Mesenchymal stem cell (in vitro differentiated cells and primary cell): ENCODE data around the gene CMYA5.
A peak's percentile ranks its signal among the peaks of the same experiment; 100 is the strongest.

ENCODE experiments used
- DNase-seq: peaks from one replicate; pipeline ENCODE4 v3.0.0-alpha.2; 2013
- H2AFZ ChIP-seq: one replicate; pipeline ENCODE4 v1.6.1; 2013; ENCODE audit warnings: low read depth, mild to moderate bottlenecking, control low read depth, inconsistent platforms, low read length, moderate library complexity
- H2AK5ac ChIP-seq: 2 replicates; pipeline ENCODE4 v1.6.1; 2013; ENCODE audit warnings: low read length, moderate library complexity, mild to moderate bottlenecking, inconsistent platforms; ENCODE audit not compliant: severe bottlenecking
- H2BK120ac ChIP-seq: one replicate; pipeline ENCODE4 v1.6.1; 2013; ENCODE audit warnings: low read depth, mild to moderate bottlenecking, inconsistent platforms, low read length, moderate library complexity
- H2BK12ac ChIP-seq, 2 experiments: one replicate each; pipeline ENCODE4 v1.6.1; 2013; ENCODE audit warnings: inconsistent platforms in 2 of 2, low read length in 2 of 2, mild to moderate bottlenecking in 2 of 2, moderate library complexity in 2 of 2, control low read depth in 1 of 2
- H2BK15ac ChIP-seq: one replicate; pipeline ENCODE4 v1.6.1; 2013; ENCODE audit warnings: mild to moderate bottlenecking, low read depth, inconsistent platforms; ENCODE audit not compliant: poor library complexity, severe bottlenecking
- H2BK5ac ChIP-seq: 2 replicates; pipeline ENCODE4 v1.6.1; 2013; ENCODE audit warnings: low read depth, mild to moderate bottlenecking, low read length, control low read depth, inconsistent platforms; ENCODE audit not compliant: poor library complexity, severe bottlenecking
- H3K14ac ChIP-seq, 2 experiments: one replicate each; pipeline ENCODE4 v1.6.1; 2013; ENCODE audit warnings: inconsistent platforms in 2 of 2, low read length in 2 of 2, control low read depth in 1 of 2, mild to moderate bottlenecking in 1 of 2, moderate library complexity in 1 of 2
- H3K18ac ChIP-seq, 2 experiments: one replicate each; pipeline ENCODE4 v1.6.1; 2013; ENCODE audit warnings: inconsistent platforms in 2 of 2, low read length in 2 of 2, control low read depth in 1 of 2, low read depth in 1 of 2, mild to moderate bottlenecking in 1 of 2
- H3K23ac ChIP-seq, 2 experiments: one replicate each; pipeline ENCODE4 v1.6.1; 2013; ENCODE audit warnings: inconsistent platforms in 2 of 2, low read length in 2 of 2, mild to moderate bottlenecking in 2 of 2, moderate library complexity in 2 of 2, control low read depth in 1 of 2
- H3K27ac ChIP-seq: 2 replicates; pipeline ENCODE4 v1.5.1; 2013; ENCODE audit warnings: mild to moderate bottlenecking, moderate library complexity, low read length, control low read depth, inconsistent platforms; ENCODE audit not compliant: poor library complexity, severe bottlenecking
- H3K27me3 ChIP-seq, 2 experiments: 2 replicates each; pipeline versions ENCODE4 v1.6.1 to v1.7.0; 2013; ENCODE audit warnings: low read length in 2 of 2, mild to moderate bottlenecking in 2 of 2, moderate library complexity in 2 of 2, control low read depth in 1 of 2, inconsistent platforms in 1 of 2; ENCODE audit not compliant: control insufficient read depth in 1 of 2, insufficient read depth in 1 of 2
- H3K36me3 ChIP-seq, 2 experiments: 2 replicates each; pipeline versions ENCODE4 v1.6.1 to v1.7.0; 2013; ENCODE audit warnings: low read length in 2 of 2, control low read depth in 1 of 2, inconsistent platforms in 1 of 2, low read depth in 1 of 2, mild to moderate bottlenecking in 1 of 2; ENCODE audit not compliant: insufficient read depth in 2 of 2, control insufficient read depth in 1 of 2
- H3K4ac ChIP-seq, 2 experiments: one replicate each; pipeline ENCODE4 v1.6.1; 2013; ENCODE audit warnings: inconsistent platforms in 2 of 2, low read length in 2 of 2, mild to moderate bottlenecking in 2 of 2, moderate library complexity in 2 of 2, control low read depth in 1 of 2, low read depth in 1 of 2
- H3K4me1 ChIP-seq: 2 replicates; pipeline ENCODE4 v1.6.1; 2013; ENCODE audit warnings: low read depth, low read length, control low read depth; ENCODE audit not compliant: control insufficient read depth, insufficient read depth
- H3K4me2 ChIP-seq: 2 replicates; pipeline ENCODE4 v1.6.1; 2013; ENCODE audit warnings: low read length, mild to moderate bottlenecking, inconsistent platforms; ENCODE audit not compliant: poor library complexity, severe bottlenecking
- H3K4me3 ChIP-seq, 2 experiments: 2 replicates each; pipeline versions ENCODE4 v1.5.1 to v1.7.0; 2013; ENCODE audit warnings: low read length in 2 of 2, mild to moderate bottlenecking in 2 of 2, control low read depth in 1 of 2, low read depth in 1 of 2; ENCODE audit not compliant: insufficient read depth in 1 of 2
- H3K79me1 ChIP-seq: replicated peaks from 2 replicates; pipeline ENCODE4 v1.6.1; 2013; ENCODE audit warnings: mild to moderate bottlenecking, control low read depth, low read length, inconsistent platforms; ENCODE audit not compliant: poor library complexity, severe bottlenecking
- H3K9ac ChIP-seq: 2 replicates; pipeline ENCODE4 v1.7.0; 2013; ENCODE audit warnings: mild to moderate bottlenecking, low read length, moderate library complexity
- H3K9me3 ChIP-seq: 2 replicates; pipeline ENCODE4 v1.7.0; 2013; ENCODE audit warnings: mild to moderate bottlenecking, low read length; ENCODE audit not compliant: control insufficient read depth
- H4K8ac ChIP-seq: one replicate; pipeline ENCODE4 v1.6.1; 2013; ENCODE audit warnings: inconsistent platforms, mild to moderate bottlenecking, low read length, moderate library complexity
- H4K91ac ChIP-seq: one replicate; pipeline ENCODE4 v1.6.1; 2013; ENCODE audit warnings: mild to moderate bottlenecking, low read length, inconsistent platforms
- WGBS: methylation state at CpG from one replicate; pipeline ENCODE4 v1.1.7; 2013; ENCODE audit warnings: mixed read lengths; 5-methylcytosine and 5-hydroxymethylcytosine counted together

CMYA5 gene

DNA sequence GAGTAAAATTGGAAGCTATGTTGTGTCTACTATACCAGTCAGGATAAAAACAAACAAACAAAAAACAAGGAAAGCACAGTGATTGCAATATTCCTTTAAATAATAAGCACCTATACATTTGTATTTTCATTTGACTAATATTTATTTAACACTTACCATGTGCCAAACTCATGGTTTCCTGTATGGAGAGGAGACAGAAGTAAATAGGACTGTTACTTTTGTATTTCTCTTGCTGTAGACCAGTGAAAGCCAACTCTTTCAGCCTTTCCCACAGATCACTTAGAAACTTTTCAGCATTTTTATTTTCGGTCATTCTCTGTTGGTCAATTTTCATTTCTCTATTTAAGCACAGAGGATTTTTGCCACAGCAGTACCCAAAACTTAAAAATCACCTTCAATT is 4.5 kb downstream of the CMYA5 start:
- no peak overlapping the region for H4K91ac ChIP-seq

DNA sequence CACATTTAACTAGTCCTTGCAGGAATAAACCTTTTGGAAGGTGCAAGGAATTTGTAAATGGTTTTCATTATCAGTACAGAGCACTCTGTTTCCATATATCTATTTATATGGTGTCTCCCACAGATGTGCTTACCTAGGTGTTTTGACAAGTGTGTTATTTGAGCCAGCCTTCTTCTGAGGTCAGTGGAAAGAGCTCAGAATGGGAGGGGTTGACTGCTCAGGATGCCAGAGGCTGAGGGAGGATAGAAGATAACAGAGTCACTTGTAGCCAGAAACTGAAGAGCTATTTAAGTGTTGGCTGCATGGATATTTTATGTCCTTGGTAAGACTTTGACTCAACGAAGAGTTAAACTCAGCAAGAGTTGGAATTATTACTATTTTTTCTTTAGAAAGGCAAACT is 5.0 kb downstream of the CMYA5 start:
- DNase-seq = no peak
- no peaks in the 10 kb centered on the region for H3K27me3 ChIP-seq
- H3K9me3 ChIP-seq = no peaks in the 10 kb centered on the region
- no peak overlapping the region for H2BK5ac ChIP-seq
- H2BK120ac ChIP-seq = no peak overlapping the region
- H3K4me1 ChIP-seq = peaks cover 8% of the 10 kb centered on the region
- H4K8ac ChIP-seq = no peak overlapping the region
- H3K9ac ChIP-seq = no peak overlapping the region
- H3K23ac ChIP-seq = no peak overlapping the region
- no peak overlapping the region for H4K91ac ChIP-seq
- H3K36me3 ChIP-seq = no peaks in the 10 kb centered on the region
- H2BK12ac ChIP-seq = no peak overlapping the region
- H3K4me2 ChIP-seq = no peak overlapping the region
- no peak overlapping the region for H3K18ac ChIP-seq
- peaks cover 7% of the 10 kb centered on the region for H3K79me1 ChIP-seq
- no peak overlapping the region for H3K4me3 ChIP-seq
- no peak overlapping the region for H2AFZ ChIP-seq
- H2AK5ac ChIP-seq = no peak overlapping the region
- H3K14ac ChIP-seq = no peak overlapping the region
- H3K27ac ChIP-seq = no peak overlapping the region
- no peak overlapping the region for H3K4ac ChIP-seq
- H2BK15ac ChIP-seq = no peak overlapping the region
- WGBS = no CpG with 5 or more reads among the region's 1 CpG

More for the DNA sequence above, 4.5 kb downstream of the CMYA5 start:
- Histone ChIP-seq H3K27me3 (no peaks in the 10 kb centered on the region), H2BK12ac (no peak overlapping the region), H2AK5ac (no peak overlapping the region), H3K14ac (no peak overlapping the region), H2BK120ac (no peak overlapping the region), H3K4me3 (no peak overlapping the region), H2BK5ac (no peak overlapping the region), H3K4ac (no peak overlapping the region), H3K4me2 (no peak overlapping the region), H3K18ac (no peak overlapping the region), H2BK15ac (no peak overlapping the region), H2AFZ (no peak overlapping the region), H3K9me3 (no peaks in the 10 kb centered on the region), H3K27ac (no peak overlapping the region), H4K8ac (no peak overlapping the region), H3K23ac (no peak overlapping the region), H3K36me3 (no peaks in the 10 kb centered on the region), H3K9ac (no peak overlapping the region), H3K4me1 (peaks cover 12% of the 10 kb centered on the region), H3K79me1 (peaks cover 8% of the 10 kb centered on the region)
- 100% methylated on average over 1 of the region's 1 CpG for WGBS
- no peak for DNase-seq

DNA sequence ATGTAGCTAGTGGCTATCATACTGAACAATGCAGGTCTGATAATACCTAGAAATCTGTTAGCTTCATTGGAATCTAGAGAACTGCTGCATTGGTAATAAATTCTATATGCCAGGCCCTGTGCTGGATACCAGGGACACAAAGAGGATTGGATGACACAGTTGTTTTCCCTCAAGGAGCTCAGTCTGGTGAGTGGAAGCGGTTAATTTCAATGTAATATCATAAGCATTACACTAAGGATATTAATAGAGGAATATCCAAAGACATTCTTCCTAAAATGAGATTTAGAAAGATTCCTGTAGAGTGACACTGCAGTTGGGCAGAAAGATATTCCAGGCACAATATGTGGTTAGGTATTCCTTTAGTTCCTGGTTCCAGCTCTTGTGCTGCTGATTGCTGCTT is 5.9 kb downstream of the CMYA5 start:
- H3K36me3 ChIP-seq = no peaks in the 10 kb centered on the region
- no peak overlapping the region for H3K9ac ChIP-seq
- H3K4me3 ChIP-seq = no peak overlapping the region
- no peak overlapping the region for H2AFZ ChIP-seq
- no peak overlapping the region for H3K4me2 ChIP-seq
- H3K14ac ChIP-seq = no peak overlapping the region
- H2AK5ac ChIP-seq = no peak overlapping the region
- no peak overlapping the region for H3K27ac ChIP-seq
- no CpG with 5 or more reads among the region's 1 CpG for WGBS
- no peak overlapping the region for H3K4ac ChIP-seq
- H2BK5ac ChIP-seq = no peak overlapping the region
- peaks cover 2% of the 10 kb centered on the region for H3K4me1 ChIP-seq
- no peak overlapping the region for H3K18ac ChIP-seq
- H2BK120ac ChIP-seq = no peak overlapping the region
- no peak overlapping the region for H4K91ac ChIP-seq
- H2BK15ac ChIP-seq = no peak overlapping the region
- no peaks in the 10 kb centered on the region for H3K27me3 ChIP-seq
- H3K23ac ChIP-seq = no peak overlapping the region
- H3K79me1 ChIP-seq = peaks cover 7% of the 10 kb centered on the region
- no peak for DNase-seq
- no peaks in the 10 kb centered on the region for H3K9me3 ChIP-seq
- no peak overlapping the region for H4K8ac ChIP-seq
- no peak overlapping the region for H2BK12ac ChIP-seq

DNA sequence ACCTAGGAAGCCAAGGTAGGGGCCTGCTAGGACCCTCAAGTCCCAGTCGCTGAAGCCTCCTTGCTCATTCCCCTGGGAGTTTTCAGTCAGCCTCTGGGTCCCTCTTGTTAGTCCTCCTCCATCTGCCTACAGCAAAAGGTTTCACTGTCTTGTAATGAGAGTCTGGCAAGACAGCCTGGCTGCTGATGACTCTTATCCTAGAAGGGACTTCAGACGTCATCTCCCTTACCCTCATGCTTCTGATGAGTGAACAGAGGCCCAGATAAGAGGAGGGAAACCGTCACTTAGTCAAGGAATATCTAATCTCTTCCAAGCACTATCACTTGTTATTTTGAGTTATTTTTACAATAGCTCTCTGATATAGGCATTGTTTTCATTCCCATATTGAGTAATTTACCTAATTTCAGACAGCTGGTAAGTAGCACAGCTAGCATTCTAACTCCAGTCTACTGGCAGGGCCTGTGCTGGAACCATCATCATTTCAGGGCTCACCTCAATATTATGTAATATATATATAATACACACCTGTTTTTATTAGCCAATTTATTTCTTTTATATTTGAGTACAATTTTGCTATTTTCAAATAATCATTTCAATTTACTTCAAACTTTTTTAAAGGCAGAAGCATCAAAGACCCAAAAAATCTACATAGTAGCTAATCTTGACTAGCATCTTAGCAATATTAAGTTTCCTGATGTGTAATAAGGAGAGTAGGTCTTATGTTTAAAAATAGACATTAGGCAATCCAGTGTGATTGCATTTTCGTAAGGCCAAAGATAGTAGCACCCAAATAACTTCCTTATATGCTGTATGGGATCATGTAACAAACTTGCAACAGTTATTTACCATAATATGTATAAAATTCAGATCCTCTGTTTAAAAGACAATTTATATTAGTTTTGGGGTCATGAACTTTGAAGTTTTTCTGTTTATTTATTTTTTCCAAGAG is 7.9 kb downstream of the CMYA5 start:
- H3K9ac ChIP-seq = peak overlapping the region; percentile 37
- no peak overlapping the region for H4K91ac ChIP-seq
- H2BK120ac ChIP-seq = no peak overlapping the region
- no peak overlapping the region for H2AFZ ChIP-seq
- no peaks in the 10 kb centered on the region for H3K36me3 ChIP-seq
- H3K27me3 ChIP-seq = no peaks in the 10 kb centered on the region
- no peaks in the 10 kb centered on the region for H3K4me1 ChIP-seq
- DNase-seq = peak; percentile 43
- no peaks in the 10 kb centered on the region for H3K9me3 ChIP-seq
- no peak overlapping the region for H2AK5ac ChIP-seq
- H4K8ac ChIP-seq = no peak overlapping the region
- H3K4ac ChIP-seq = no peak overlapping the region
- peaks cover 3% of the 10 kb centered on the region for H3K79me1 ChIP-seq
- no peak overlapping the region for H3K14ac ChIP-seq
- H3K18ac ChIP-seq = no peak overlapping the region
- WGBS = 98% methylated on average over 2 of the region's 4 CpGs
- H2BK15ac ChIP-seq = no peak overlapping the region
- H3K23ac ChIP-seq = no peak overlapping the region
- no peak overlapping the region for H3K4me2 ChIP-seq
- no peak overlapping the region for H2BK12ac ChIP-seq
- H2BK5ac ChIP-seq = no peak overlapping the region
- H3K27ac ChIP-seq = no peak overlapping the region
- no peak overlapping the region for H3K4me3 ChIP-seq
